Spinal cord (tissue), 10 donors: Measurements from ENCODE around the gene HSPBP1. TPM values are rescaled to one million over a fixed set of nuclear protein-coding genes. Genes with fewer than 3 reads are reported as not detected.

Source experiments
- DNase-seq, 6 donors: peaks; one replicate each; pipeline versions ENCODE4 v3.0.0 to v3.0.0-alpha.2; 2013 to 2015; ENCODE audit warnings: low spot score in 6 of 6, low read depth in 4 of 6
- H3K27ac ChIP-seq: one replicate; pipeline ENCODE4 v1.5.1; 2013; ENCODE audit warnings: low read depth, low read length, control low read depth
- H3K27me3 ChIP-seq: one replicate; pipeline ENCODE4 v1.6.1; 2013; ENCODE audit warnings: low read length; ENCODE audit not compliant: control insufficient read depth, insufficient read depth
- H3K36me3 ChIP-seq: one replicate; pipeline ENCODE4 v1.6.1; 2013; ENCODE audit warnings: low read length; ENCODE audit not compliant: control insufficient read depth, insufficient read depth
- H3K4me1 ChIP-seq: one replicate; pipeline ENCODE4 v1.6.1; 2013; ENCODE audit warnings: low read length; ENCODE audit not compliant: control insufficient read depth, insufficient read depth
- H3K4me3 ChIP-seq: one replicate; pipeline ENCODE4 v1.5.1; 2013; ENCODE audit warnings: low read depth, low read length, control low read depth
- H3K9me3 ChIP-seq: one replicate; pipeline ENCODE4 v1.6.1; 2013; ENCODE audit warnings: low read length; ENCODE audit not compliant: control insufficient read depth, insufficient read depth
- WGBS: methylation state at CpG from one replicate; pipeline ENCODE4 v1.1.5; 2013; ENCODE audit warnings: missing lambda C conversion rate; ENCODE audit not compliant: insufficient coverage; 5-methylcytosine and 5-hydroxymethylcytosine counted together
- polyA plus RNA-seq, 2 donors: library from polyadenylated mRNA; unstranded; fragments of 120-200 nt; gene quantifications; one replicate each; pipeline ENCODE4 v1.2.1, GENCODE V29; 2013; ENCODE audit not compliant: insufficient read length in 2 of 2
- total RNA-seq, 2 donors: library from RNA; depleted of rRNA in 1 of 2; stranded (reverse); fragments of 120-200 nt in 1 of 2; fragments of >200 nt in 1 of 2; gene quantifications; one replicate each; pipeline versions ENCODE4 v1.2.3 to v1.2.4, GENCODE V29; 2013 to 2014
- donor health status: healthy.

Gene HSPBP1
- total and polyA plus RNA-seq, 4 donors: 19.6 to 71.4 (median 46.1) TPM

DNA sequence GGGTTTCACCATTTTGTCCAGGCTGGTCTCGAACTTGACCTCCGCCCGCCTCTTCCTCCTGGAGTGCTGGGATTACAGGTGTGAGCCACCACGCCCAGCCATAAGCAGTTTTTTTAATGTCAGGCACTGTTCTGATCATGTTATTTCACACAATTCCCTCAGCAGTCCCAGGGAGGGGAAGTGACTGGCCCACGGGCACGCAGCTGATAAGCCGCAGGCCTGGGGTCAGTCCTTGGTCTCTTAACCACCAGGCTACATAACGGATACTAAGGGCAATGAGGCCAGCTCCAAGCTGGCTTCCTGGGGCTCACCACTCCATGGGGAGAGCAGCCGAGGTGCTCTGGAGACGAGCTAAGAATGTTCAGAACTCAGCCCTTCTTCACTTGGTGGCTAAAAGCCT is 17.4 kb upstream of the HSPBP1 start:
- H3K9me3 ChIP-seq: no peaks in the 10 kb centered on the region
- DNase-seq: no peak
- peaks cover 14% of the 10 kb centered on the region for H3K4me1 ChIP-seq
- 93% methylated on average over 8 of the region's 10 CpGs for WGBS
- no peaks in the 10 kb centered on the region for H3K27me3 ChIP-seq
- H3K4me3 ChIP-seq: no peak overlapping the region
- peaks cover 73% of the 10 kb centered on the region for H3K36me3 ChIP-seq
- H3K27ac ChIP-seq: no peak overlapping the region

DNA sequence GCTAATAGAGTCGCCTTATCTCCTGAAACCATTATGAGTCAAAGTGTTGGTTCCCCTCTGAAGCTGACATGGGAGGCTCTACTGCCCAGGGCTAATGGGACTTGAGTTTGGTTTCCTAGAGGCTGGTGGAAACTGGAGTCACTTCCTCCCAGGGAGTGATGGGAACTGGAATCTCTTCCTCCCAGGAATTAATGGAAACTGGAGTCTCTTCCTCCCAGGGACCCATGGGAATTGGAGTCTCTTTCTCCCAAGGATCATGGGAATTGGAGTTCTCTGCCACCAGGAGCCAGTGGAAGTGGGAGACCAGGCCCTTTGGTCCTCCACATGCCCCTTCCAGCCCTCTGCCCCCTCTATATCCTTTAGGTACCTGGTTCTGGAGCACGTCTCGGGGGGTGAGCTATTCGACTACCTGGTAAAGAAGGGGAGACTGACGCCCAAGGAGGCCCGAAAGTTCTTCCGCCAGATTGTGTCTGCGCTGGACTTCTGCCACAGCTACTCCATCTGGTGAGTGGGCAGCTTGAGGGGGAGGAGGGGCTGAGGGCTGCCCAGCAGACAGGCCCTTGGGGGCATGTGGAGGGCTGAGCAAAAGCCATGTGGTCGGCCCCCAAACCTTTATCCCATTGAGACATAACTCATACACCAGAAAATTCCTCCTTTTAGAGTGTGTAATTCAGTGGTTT is 9.3 kb upstream of the HSPBP1 start:
- no peaks in the 10 kb centered on the region for H3K27me3 ChIP-seq
- peak in 1 of 6 donors; percentile 11 for DNase-seq
- 100% methylated on average over 6 of the region's 9 CpGs for WGBS
- H3K4me3 ChIP-seq: no peak overlapping the region
- H3K4me1 ChIP-seq: peaks cover 37% of the 10 kb centered on the region
- H3K36me3 ChIP-seq: peaks cover 76% of the 10 kb centered on the region
- H3K9me3 ChIP-seq: no peaks in the 10 kb centered on the region
- H3K27ac ChIP-seq: no peak overlapping the region

DNA sequence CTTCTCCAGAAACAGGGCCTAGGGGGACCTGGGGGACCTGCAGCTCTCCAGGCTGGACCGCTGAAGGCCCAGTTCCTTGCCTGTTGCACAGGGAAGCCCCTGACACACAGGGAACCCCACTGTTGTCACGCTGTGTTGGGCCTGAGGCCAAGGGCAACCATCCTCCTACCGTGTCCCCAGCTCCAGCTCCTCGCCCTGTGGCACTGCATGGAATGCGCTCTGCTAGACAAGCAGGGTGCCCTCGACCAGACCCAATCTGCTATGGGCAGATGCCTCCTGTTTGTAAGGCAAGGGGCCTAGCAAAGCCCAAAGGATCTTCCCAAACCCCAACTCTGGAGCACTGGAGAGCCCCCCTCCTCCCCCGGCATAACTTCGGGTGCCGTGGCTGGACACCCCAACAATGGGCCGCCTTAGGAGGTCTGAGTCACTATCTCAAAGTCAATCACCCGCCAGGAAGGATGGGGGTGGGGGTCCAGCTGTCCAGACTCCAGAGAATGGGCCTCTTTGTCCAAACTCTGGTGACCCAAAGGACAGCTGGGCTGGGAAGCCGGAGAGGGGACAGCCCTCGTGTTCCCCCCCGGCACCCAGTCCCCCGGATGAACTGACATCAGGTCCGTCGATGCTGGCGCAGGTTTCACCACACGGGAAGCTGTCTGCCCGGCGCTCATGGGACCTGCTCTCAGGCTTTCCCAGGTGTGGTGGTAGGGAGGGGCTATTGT is 7.6 kb upstream of the HSPBP1 start:
- no peak overlapping the region for H3K4me3 ChIP-seq
- peak overlapping the region; percentile 80 for H3K27ac ChIP-seq
- H3K9me3 ChIP-seq: no peaks in the 10 kb centered on the region
- H3K27me3 ChIP-seq: no peaks in the 10 kb centered on the region
- H3K36me3 ChIP-seq: peaks cover 61% of the 10 kb centered on the region
- 78% methylated on average over 17 of the region's 21 CpGs for WGBS
- peak in 1 of 6 donors; percentile 66 for DNase-seq
- H3K4me1 ChIP-seq: peaks cover 47% of the 10 kb centered on the region

DNA sequence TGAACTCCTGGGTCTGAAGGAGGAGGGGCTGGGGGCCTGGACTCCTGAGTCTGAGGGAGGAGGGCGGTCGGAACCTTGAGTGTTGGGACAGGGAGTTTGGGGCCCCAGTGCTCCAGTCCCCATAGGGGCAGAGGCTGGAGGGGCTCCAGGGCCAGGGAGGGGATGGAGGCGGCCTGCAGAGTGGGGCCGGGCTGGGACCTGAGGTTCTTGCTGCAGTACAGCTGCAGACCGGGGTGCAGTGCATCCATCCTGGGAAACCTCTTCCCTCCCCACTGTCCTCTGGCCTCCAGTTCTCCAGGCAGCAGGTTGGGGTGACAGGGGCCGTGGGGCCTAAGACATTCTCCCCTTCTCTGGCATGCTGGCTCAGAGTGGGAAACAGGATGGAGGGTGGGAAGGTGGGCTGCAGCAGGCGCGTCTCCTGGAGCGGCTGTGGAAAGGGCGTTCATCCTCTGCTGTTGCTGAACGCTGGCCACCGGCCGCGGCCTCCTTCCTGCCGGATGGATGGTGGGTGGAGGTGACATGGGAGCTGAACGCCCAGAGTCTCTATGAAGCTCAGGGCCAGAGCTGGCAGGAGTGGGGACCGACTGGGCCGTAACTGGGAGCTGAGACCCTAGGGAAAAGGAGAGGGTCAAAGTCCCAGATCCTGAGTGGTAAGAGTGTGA is 5.5 kb upstream of the HSPBP1 start:
- Histone ChIP-seq H3K27ac (peak overlapping the region; percentile 61), H3K36me3 (peaks cover 40% of the 10 kb centered on the region), H3K4me3 (peak overlapping the region; percentile 37), H3K9me3 (no peaks in the 10 kb centered on the region), H3K4me1 (peaks cover 52% of the 10 kb centered on the region), H3K27me3 (no peaks in the 10 kb centered on the region)
- 22% methylated on average over 16 of the region's 18 CpGs for WGBS
- DNase-seq: peak in 1 of 6 donors; percentile 16

DNA sequence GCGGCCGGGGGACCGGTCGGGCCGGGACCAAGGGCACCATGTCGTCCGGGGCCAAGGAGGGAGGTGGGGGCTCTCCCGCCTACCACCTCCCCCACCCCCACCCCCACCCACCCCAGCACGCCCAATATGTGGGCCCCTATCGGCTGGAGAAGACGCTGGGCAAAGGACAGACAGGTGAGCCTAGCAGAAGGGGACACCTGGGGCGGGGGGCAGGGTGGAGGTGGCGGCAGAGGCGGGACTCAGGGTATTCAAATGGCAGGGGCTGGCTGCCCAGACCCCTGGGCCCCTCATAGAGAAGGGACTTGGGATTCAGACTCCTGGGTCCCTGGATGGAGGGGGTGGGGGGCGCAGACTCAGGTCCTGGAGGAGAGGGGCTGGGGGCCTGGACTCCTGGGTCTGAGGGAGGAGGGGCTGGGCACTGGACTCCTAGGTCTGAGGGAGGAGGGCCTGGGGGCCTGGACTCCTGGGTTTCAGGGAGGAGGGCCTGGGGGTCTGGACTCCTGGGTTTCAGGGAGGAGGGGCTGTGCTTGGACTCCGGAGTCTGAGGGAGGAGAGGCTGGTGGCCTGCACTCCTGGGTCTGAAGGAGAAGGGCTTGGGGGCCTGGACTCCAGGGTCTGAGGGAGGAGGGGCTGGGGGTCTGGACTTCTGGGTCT is 4.6 kb upstream of the HSPBP1 start:
- peaks cover 34% of the 10 kb centered on the region for H3K36me3 ChIP-seq
- H3K4me1 ChIP-seq: peaks cover 58% of the 10 kb centered on the region
- H3K4me3 ChIP-seq: peak overlapping the region; percentile 37
- WGBS: 9% methylated on average over 5 of the region's 16 CpGs
- no peaks in the 10 kb centered on the region for H3K27me3 ChIP-seq
- peak overlapping the region; percentile 61 for H3K27ac ChIP-seq
- DNase-seq: peak in 2 of 6 donors; percentile 5 to 27
- H3K9me3 ChIP-seq: no peaks in the 10 kb centered on the region

DNA sequence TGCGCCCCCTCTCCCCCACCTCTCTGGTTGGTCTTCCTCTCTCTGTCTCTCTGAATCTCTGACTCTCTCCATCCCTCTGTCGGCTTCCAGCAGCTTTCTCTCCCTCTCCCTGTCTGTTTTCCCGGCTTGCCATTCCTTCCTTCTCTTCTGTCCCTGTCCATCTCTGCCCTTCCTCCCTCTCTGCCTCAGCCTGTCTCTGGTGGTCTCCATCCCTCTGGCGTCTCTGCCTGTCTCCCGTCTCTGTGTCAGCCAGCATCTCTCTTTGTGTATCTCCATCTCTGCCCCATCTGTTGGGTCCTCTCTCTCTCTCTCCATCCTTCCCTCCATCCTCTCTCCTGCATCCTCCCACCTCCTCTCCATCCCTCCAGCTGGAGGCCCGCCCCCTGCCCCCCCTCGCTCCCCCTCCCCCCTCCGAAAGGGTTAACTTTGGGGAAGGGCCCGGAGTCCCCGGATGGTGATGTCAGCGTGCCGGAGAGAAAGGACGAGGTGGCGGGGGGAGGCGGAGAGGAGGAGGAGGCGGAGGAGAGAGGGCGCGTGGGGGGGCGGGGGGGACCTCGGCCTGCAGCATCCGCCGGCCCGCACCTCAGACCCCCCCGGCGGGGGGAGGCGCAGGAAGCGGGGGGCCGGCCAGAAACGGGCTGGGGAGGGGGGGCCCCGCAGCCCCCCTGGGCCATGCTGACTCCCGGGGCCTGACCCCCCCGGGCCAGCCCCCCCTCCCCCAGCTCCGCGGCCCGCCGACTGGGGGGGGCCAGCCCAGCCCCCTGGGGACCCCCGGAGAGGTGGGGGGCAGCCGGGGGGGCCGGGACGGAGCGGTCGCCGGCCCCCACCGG is 3.9 kb upstream of the HSPBP1 start, which contains the start of gene BRSK1:
TSS of gene BRSK1 (plus strand) at position 450 of the 830 bp plus-strand sequence. CDS start 446 bp downstream, outside the sequence.
- Histone ChIP-seq H3K27me3 (no peaks in the 10 kb centered on the region), H3K9me3 (no peaks in the 10 kb centered on the region), H3K36me3 (peaks cover 28% of the 10 kb centered on the region), H3K4me3 (peak within 1 kb of the TSS; percentile 37), H3K4me1 (peaks cover 65% of the 10 kb centered on the region), H3K27ac (peak within 1 kb of the TSS; percentile 61)
- WGBS: 6% methylated on average over 18 of the region's 44 CpGs
- peak in 5 of 6 donors; percentile 75 to 97 (median 85) for DNase-seq

DNA sequence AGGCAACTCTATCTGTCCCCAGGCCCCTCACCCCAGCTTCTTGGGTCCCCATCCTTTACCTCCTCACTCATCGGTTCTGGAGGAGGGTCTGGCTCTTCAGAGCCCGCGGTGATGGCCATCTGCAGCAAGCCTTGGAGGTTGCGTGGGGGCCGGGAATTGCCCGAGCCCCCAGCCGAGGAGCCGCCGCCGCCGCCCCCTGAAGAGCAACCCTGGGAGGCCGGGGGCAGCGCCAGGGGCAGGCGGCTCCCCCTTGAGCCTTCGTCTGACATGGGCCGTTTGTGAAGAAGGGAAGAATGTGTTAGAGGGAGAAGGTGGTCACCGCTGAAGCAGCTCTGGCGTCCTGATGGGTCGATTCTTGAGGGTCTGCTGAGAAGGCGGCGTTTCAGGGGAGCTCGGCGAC is 570 bp downstream of the HSPBP1 start:
- no peaks in the 10 kb centered on the region for H3K27me3 ChIP-seq
- H3K36me3 ChIP-seq: peaks cover 33% of the 10 kb centered on the region
- H3K27ac ChIP-seq: peak overlapping the region; percentile 95
- H3K4me3 ChIP-seq: peak overlapping the region; percentile 90
- no peaks in the 10 kb centered on the region for H3K9me3 ChIP-seq
- DNase-seq: no peak
- peaks cover 36% of the 10 kb centered on the region for H3K4me1 ChIP-seq
- WGBS: 1% methylated on average over 22 of the region's 23 CpGs

DNA sequence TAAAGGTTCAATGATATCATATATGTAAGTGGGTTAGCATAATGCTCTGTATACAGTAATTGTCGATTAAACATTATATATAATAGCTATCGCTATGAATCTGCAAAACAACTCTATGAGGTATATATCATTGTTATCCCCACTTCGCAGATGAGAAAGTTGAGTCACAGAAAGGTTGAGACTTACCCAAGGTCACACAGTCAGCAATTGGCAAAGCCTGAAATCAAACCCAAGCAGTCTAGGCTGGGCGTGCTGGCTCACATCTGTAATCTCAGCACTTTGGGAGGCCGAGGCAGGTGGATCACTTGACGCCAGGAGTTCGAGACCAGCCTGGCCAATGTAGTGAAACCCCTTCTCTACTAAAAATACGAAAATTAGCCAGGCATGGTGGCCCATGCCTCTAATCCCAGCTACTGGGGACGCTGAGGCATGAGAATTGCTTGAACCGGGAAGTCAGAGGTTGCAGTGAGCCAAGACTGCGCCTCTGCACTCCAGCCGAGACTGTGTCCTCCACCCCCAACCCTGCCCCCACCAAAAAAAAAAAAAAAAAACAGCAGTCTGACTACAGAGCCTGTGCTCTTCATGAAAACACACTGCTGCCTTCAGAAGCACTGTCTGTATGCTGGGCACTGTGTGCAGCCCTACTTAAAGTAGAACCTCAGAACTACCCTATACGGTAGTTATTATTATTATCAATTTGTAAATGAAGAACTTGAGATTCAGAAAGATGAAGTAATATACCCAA is 1.3 kb downstream of the HSPBP1 start:
- Histone ChIP-seq H3K9me3 (no peaks in the 10 kb centered on the region), H3K27ac (no peak overlapping the region), H3K4me3 (no peak overlapping the region), H3K36me3 (peaks cover 41% of the 10 kb centered on the region), H3K4me1 (peaks cover 35% of the 10 kb centered on the region), H3K27me3 (no peaks in the 10 kb centered on the region)
- WGBS: 90% methylated on average over 1 of the region's 13 CpGs
- DNase-seq: no peak
